ENCODE data around the gene OXSM.
A peak's percentile ranks its signal among the peaks of the same experiment; 100 is the strongest.

The OXSM gene

DNA sequence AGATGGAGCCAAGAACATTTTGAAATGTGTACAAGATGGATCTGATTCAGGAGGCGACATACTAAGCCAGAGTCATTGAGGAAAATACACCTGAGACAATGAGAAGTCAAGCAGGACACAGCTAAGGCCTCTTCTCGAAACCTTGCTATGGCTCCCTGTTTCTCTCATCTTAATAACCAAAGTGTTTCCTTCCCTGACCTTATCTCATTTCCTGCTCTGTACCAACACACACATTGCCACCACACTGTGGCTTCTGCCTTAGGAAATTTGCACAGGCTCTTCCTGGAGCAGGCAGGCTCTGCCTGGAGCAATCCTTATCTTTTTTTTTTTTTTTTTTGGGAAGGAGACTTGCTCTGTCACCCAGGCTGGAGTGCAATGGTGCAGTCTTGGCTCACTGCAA lies 36.6 kb downstream of the OXSM start:
- Histone ChIP-seq H3K27ac (no peak overlapping the region), H3K36me3 (no peaks in the 10 kb centered on the region), H3K9me3 (no peaks in the 10 kb centered on the region), H3K4me1 (no peaks in the 10 kb centered on the region), H3K4me3 (no peak overlapping the region), H3K27me3 (no peaks in the 10 kb centered on the region)
- DNase-seq: no peak
- intact Hi-C loops (cut with DNase I; ENCODE audit: low total_unique reads): no loop called here
- TF ChIP-seq, protein P1, sequence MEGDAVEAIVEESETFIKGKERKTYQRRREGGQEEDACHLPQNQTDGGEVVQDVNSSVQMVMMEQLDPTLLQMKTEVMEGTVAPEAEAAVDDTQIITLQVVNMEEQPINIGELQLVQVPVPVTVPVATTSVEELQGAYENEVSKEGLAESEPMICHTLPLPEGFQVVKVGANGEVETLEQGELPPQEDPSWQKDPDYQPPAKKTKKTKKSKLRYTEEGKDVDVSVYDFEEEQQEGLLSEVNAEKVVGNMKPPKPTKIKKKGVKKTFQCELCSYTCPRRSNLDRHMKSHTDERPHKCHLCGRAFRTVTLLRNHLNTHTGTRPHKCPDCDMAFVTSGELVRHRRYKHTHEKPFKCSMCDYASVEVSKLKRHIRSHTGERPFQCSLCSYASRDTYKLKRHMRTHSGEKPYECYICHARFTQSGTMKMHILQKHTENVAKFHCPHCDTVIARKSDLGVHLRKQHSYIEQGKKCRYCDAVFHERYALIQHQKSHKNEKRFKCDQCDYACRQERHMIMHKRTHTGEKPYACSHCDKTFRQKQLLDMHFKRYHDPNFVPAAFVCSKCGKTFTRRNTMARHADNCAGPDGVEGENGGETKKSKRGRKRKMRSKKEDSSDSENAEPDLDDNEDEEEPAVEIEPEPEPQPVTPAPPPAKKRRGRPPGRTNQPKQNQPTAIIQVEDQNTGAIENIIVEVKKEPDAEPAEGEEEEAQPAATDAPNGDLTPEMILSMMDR (IDR thresholded peaks at IDR 0.05): no peak

DNA sequence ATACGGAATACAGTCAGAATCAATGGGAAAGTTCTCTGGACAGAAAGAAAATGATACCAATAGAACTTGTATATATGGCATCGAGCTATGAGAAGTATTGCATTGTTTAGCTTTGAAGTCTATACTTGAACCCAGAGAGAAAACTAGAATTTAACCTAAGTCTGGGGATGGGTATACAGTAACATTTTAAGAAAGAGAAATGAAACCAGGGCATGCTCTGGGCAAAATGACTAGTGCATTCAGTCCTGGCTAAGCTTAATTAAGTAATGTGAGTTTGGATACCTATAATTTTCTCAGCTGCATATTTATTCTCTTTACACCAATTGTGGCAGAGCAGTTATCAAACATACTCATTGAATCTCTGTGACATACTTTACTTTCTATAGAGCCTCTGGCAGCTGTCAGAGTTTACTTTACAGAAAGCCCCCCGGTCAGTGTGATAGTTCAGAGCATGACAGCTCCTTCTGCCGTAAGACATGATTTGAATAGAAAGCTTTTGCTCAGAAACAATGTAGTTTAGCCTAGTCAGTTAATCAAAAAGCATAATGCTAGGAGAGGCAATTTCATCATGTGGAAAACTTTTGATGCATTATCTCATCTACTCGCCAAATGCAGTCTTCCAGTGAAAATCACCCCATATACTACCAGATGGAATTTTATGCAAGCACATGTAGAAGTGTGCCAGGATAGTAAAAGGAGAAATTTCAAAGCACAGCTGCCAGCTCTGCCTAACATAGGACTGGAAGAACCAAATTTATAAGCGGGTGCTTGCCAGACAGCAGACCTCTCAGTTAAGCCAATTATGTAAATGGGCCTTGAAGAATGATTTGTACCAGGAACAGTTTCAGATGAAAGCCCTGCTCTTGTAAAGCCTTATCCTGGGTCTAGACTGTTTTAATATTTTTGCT lies 40.7 kb downstream of the OXSM start:
- TF ChIP-seq, protein P1 (IDR thresholded peaks at IDR 0.05): no peak
- DNase-seq: no peak
- intact Hi-C loops (cut with DNase I; ENCODE audit: low total_unique reads): no loop called here
- no peaks in the 10 kb centered on the region for H3K36me3 ChIP-seq
- peaks cover 0 to 3% (median 0%) of the 10 kb centered on the region in 4 donors for H3K4me1 ChIP-seq
- H3K4me3 ChIP-seq: no peak overlapping the region
- no peaks in the 10 kb centered on the region for H3K9me3 ChIP-seq
- no peak overlapping the region for H3K27ac ChIP-seq
- no peaks in the 10 kb centered on the region for H3K27me3 ChIP-seq

DNA sequence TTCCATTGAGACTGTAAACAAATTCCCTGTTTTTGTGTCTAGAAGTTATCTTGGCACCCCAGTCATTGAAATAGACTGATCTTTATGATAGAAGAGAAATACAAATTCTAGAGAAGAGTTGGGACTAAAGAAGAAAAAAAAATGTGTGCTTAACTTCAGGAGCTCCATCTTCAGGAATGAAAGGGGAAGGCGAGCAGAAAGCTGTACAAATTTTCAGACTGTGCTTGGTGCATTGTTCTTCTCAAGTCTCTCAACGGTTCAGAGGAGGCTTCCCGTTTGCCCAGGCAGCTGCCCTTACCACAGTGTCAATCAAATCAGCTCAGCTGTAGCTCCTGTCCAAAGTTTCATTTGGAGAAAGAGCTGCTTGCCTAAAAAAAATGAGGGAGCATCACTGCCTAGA lies 41.7 kb downstream of the OXSM start:
- TF ChIP-seq, protein P1 (IDR thresholded peaks at IDR 0.05): peak in 1 of 2 experiments; percentile 14
- Histone ChIP-seq H3K27me3 (peaks cover 0 to under 1% of the 10 kb centered on the region in 2 donors), H3K4me3 (no peak overlapping the region), H3K36me3 (no peaks in the 10 kb centered on the region), H3K4me1 (peaks cover 0 to 3% (median 0%) of the 10 kb centered on the region in 4 donors), H3K9me3 (no peaks in the 10 kb centered on the region), H3K27ac (no peak overlapping the region)
- intact Hi-C loops (cut with DNase I; ENCODE audit: low total_unique reads): no loop called here
- no peak for DNase-seq

DNA sequence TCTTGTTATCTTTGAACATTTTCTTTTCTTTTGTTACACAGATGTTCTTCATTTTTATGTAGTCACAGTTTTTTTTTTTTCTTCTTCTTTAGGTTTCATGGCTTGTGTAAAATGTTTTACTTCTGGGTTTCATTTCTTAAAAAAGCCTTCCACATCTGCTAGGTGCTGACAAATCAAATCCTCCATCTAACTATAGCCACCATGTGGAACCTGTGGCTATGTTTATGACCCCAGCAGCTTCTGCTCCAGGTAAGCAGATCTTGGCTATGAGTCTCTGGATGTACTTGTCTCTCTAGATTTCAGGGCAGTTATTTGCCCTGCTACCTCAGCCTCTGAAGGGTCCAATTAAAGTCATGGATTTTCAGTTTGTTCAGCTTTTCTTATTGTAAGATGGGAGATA lies 44.5 kb downstream of the OXSM start:
- intact Hi-C loops (cut with DNase I; ENCODE audit: low total_unique reads): no loop called here
- peaks cover 0 to 4% of the 10 kb centered on the region in 2 donors for H3K27me3 ChIP-seq
- no peak overlapping the region for H3K4me3 ChIP-seq
- H3K27ac ChIP-seq: no peak overlapping the region
- H3K4me1 ChIP-seq: peaks cover 0 to 3% (median 0%) of the 10 kb centered on the region in 4 donors
- no peaks in the 10 kb centered on the region for H3K9me3 ChIP-seq
- TF ChIP-seq, protein P1 (IDR thresholded peaks at IDR 0.05): no peak
- no peak for DNase-seq
- H3K36me3 ChIP-seq: no peaks in the 10 kb centered on the region

DNA sequence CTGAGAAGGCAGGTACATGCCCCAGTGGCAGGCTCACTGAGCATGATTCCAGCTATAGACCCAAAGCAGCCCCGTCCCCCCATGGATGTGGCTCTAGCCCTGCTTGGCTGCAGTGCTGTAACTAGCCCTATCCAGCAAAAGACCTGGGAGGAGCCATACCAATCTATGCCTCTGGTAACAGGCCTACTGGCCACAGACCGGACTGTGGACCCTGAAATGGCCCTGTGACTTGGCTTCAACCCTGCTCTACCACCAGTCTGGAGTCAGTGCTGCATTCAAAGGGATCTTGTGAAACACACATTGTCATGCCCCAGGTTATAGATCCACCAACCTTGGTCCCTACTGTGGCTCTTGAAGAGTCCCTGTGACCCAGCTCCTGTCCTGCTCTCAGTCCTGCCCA lies 46.7 kb downstream of the OXSM start:
- Histone ChIP-seq H3K9me3 (no peaks in the 10 kb centered on the region), H3K36me3 (no peaks in the 10 kb centered on the region), H3K4me1 (peaks cover 0 to 3% (median 0%) of the 10 kb centered on the region in 4 donors), H3K27me3 (peaks cover 0 to 4% of the 10 kb centered on the region in 2 donors), H3K4me3 (no peak overlapping the region), H3K27ac (no peak overlapping the region)
- TF ChIP-seq, protein P1 (IDR thresholded peaks at IDR 0.05): no peak
- intact Hi-C loops (cut with DNase I; ENCODE audit: low total_unique reads): no loop called here
- no peak for DNase-seq
